PC-9 (cell line): Measurements from ENCODE around the gene CD63. TPM values are rescaled to one million over a fixed set of nuclear protein-coding genes. Genes with fewer than 3 reads are reported as not detected.

ENCODE experiments used
- BruUV-seq: library from RNA; stranded (reverse); fragments of 400-500 nt; replicated peaks from 2 replicates; lab custom pipeline; 2021; lab: Mats Ljungman, UMichigan
- CTCF ChIA-PET: fragments of 300-600 bp; sonication (Branson Sonifier 250); formaldehyde crosslinking; loops from one replicate; lab custom pipeline; 2022; ENCODE audit warnings: antibody characterized with exemption; lab: Charles Lee
- POLR2A ChIA-PET: fragments of 300-600 bp; sonication (Branson Sonifier 250); formaldehyde crosslinking; loops from one replicate; lab custom pipeline; 2022; ENCODE audit warnings: antibody characterized with exemption; ENCODE audit not compliant: unreplicated experiment; lab: Charles Lee
- DNase-seq, 2 experiments: peaks; one replicate each; pipeline versions ENCODE4 v3.0.0 to v3.0.0-alpha.2; 2015 to 2022; ENCODE audit warnings: mixed read lengths in 1 of 2
- H2AFZ ChIP-seq: fragments of 200-600 bp; sonication (generic); 2 replicates; pipeline ENCODE4 v1.8.1; 2017; ENCODE audit warnings: antibody characterized with exemption
- H3F3A ChIP-seq: fragments of 200-600 bp; sonication (generic); 2 replicates; pipeline ENCODE4 v1.8.1; 2017; ENCODE audit warnings: antibody characterized with exemption, mild to moderate bottlenecking, low read depth; ENCODE audit not compliant: insufficient read depth
- H3K27ac ChIP-seq: fragments of 200-600 bp; sonication (generic); 2 replicates; pipeline ENCODE4 v1.6.1; 2016; ENCODE audit warnings: mixed run types
- H3K27me3 ChIP-seq: fragments of 200-600 bp; sonication (generic); 2 replicates; pipeline ENCODE4 v1.6.1; 2016; ENCODE audit warnings: low read depth, mixed run types; ENCODE audit not compliant: insufficient read depth
- H3K36me3 ChIP-seq: fragments of 200-600 bp; sonication (generic); 2 replicates; pipeline ENCODE4 v1.6.1; 2016; ENCODE audit warnings: low read depth, mixed run types
- H3K4me1 ChIP-seq: fragments of 200-600 bp; sonication (generic); replicated peaks from 2 replicates; pipeline ENCODE4 v1.6.1; 2016; ENCODE audit warnings: mixed run types; ENCODE audit not compliant: insufficient read depth
- H3K4me2 ChIP-seq: fragments of 200-600 bp; sonication (generic); 2 replicates; pipeline ENCODE4 v1.6.1; 2017; ENCODE audit warnings: mixed run types
- H3K4me3 ChIP-seq: fragments of 200-600 bp; sonication (generic); 2 replicates; pipeline ENCODE4 v1.6.1; 2016; ENCODE audit warnings: mixed run types
- H3K79me2 ChIP-seq: fragments of 200-600 bp; sonication (generic); 2 replicates; pipeline ENCODE4 v1.6.1; 2017; ENCODE audit warnings: low read depth, mixed run types
- H3K9me2 ChIP-seq: fragments of 200-600 bp; sonication (generic); 2 replicates; pipeline ENCODE4 v1.8.1; 2017; ENCODE audit warnings: mild to moderate bottlenecking; ENCODE audit not compliant: insufficient read depth
- H3K9me3 ChIP-seq: fragments of 200-600 bp; sonication (generic); 2 replicates; pipeline ENCODE4 v1.8.1; 2016; ENCODE audit warnings: low read depth; ENCODE audit not compliant: insufficient read depth
- H4K20me1 ChIP-seq: fragments of 200-600 bp; sonication (generic); 2 replicates; pipeline ENCODE4 v1.8.1; 2017; ENCODE audit not compliant: insufficient read depth
- CTCF ChIP-seq: fragments of 200-600 bp; sonication (generic); conservative IDR thresholded peaks from 2 replicates; pipeline ENCODE4 v1.6.1; 2017; ENCODE audit warnings: mixed run types, antibody characterized with exemption, mild to moderate bottlenecking, moderate library complexity
- EZH2 ChIP-seq: fragments of 200-600 bp; sonication (generic); IDR thresholded peaks from 2 replicates; pipeline ENCODE4 v1.8.0; 2017; ENCODE audit warnings: antibody characterized with exemption, low read depth
- intact Hi-C: fragments of 100-400 bp; cut with micrococcal nuclease; formaldehyde crosslinking; loops from one replicate; pipeline ENCODE4 v1.10.0; 2022; ENCODE audit not compliant: unreplicated experiment
- total RNA-seq: library from RNA; stranded (reverse); gene quantifications from 2 replicates; pipeline ENCODE4 v1.2.3, GENCODE V29; 2021

CD63 gene
- total RNA-seq, 1 experiment from 2014 or later = 434 TPM

- peak; percentile 37 to 47 for DNase-seq
- H3K79me2 ChIP-seq = no peaks in the 10 kb centered on the region
- no peaks in the 10 kb centered on the region for H3K36me3 ChIP-seq
- no peaks in the 10 kb centered on the region for H4K20me1 ChIP-seq
- intact Hi-C loops = loop anchor here (1.0 kb wide), 2 partner anchors 40 to 56 kb away; no protein-coding TSS in a partner anchor
- no peaks in the 10 kb centered on the region for H3K4me1 ChIP-seq
- peak overlapping the region; percentile 50 for H3K4me2 ChIP-seq
- ChIA-PET POLR2A (interaction anchor here (0.7 kb wide), 2 partner anchors 34 to 39 kb away, joined by 4 to 33 read pairs; no protein-coding TSS in a partner anchor), CTCF (interaction anchor here (0.5 to 0.6 kb wide), 3 partner anchors 22 to 746 kb away, joined by 3 to 9 read pairs (median 3); partner anchors contain the start of gene ESYT1)
- no peak overlapping the region for H2AFZ ChIP-seq
- peak overlapping the region; percentile 21; the same call in 1 of the 2 replicates for H3K4me3 ChIP-seq
- H3K9me3 ChIP-seq = no peaks in the 10 kb centered on the region
- H3K9me2 ChIP-seq = no peaks in the 10 kb centered on the region
- peaks cover 49% of the 10 kb centered on the region for H3K27me3 ChIP-seq
- no TSS peak for BruUV-seq
- H3F3A ChIP-seq = no peaks in the 10 kb centered on the region
- TF ChIP-seq EZH2 (no peak), CTCF (no peak; the same call in 1 of the 2 replicates)
- H3K27ac ChIP-seq = no peak overlapping the region
These were observed 47.4 kb downstream of the CD63 start for GRCh38 chr12:55681142-55682077.

- POLR2A ChIA-PET = no interaction called here
- no TSS peak for BruUV-seq
These were observed 49.1 kb downstream of the CD63 start for GRCh38 chr12:55679691-55680090.

More at GRCh38 chr12:55679691-55680090, 49.1 kb downstream of the CD63 start:
- Histone ChIP-seq H3K4me3 (no peak overlapping the region), H3K79me2 (no peaks in the 10 kb centered on the region), H3K27me3 (peaks cover 33% of the 10 kb centered on the region; the same call in 1 of the 2 replicates), H3K4me2 (no peak overlapping the region), H3K9me3 (no peaks in the 10 kb centered on the region), H3K9me2 (no peaks in the 10 kb centered on the region), H3K27ac (no peak overlapping the region), H3K36me3 (no peaks in the 10 kb centered on the region), H3K4me1 (no peaks in the 10 kb centered on the region), H3F3A (no peaks in the 10 kb centered on the region), H4K20me1 (no peaks in the 10 kb centered on the region), H2AFZ (no peak overlapping the region)
- intact Hi-C loops = no loop called here
- TF ChIP-seq EZH2 (no peak), CTCF (no peak)
- no peak for DNase-seq
- CTCF ChIA-PET = no interaction called here
